RWPE2 (cell line): ENCODE measurements around the gene SLC39A11.

Experiments
- ATAC-seq: fragments of 200-7000 bp; cut with Tn5 transposase; 3 replicates; pipeline ENCODE4 v1.9.1; 2021; ENCODE audit warnings: low read depth
- DNase-seq: peaks from one replicate; pipeline ENCODE4 v3.0.0-alpha.2; 2020; ENCODE audit warnings: low spot score
- H3K27ac ChIP-seq: fragments of 450-650 bp; 2 replicates; pipeline ENCODE4 v1.5.1; 2017; ENCODE audit warnings: mild to moderate bottlenecking; ENCODE audit not compliant: poor library complexity, severe bottlenecking
- H3K27me3 ChIP-seq: fragments of 250-450 bp; sonication (Bioruptor Pico); 2 replicates; pipeline ENCODE4 v1.5.1; 2021; ENCODE audit warnings: mild to moderate bottlenecking, moderate library complexity; ENCODE audit not compliant: insufficient read depth, poor library complexity, severe bottlenecking
- H3K36me3 ChIP-seq: fragments of 250-450 bp; sonication (Bioruptor Pico); 2 replicates; pipeline ENCODE4 v1.5.1; 2020; ENCODE audit warnings: low read depth, mild to moderate bottlenecking, moderate library complexity
- H3K4me1 ChIP-seq: fragments of 250-450 bp; sonication (Bioruptor Pico); 2 replicates; pipeline ENCODE4 v1.5.1; 2021; ENCODE audit warnings: mild to moderate bottlenecking, moderate library complexity; ENCODE audit not compliant: insufficient read depth, poor library complexity, severe bottlenecking
- H3K4me3 ChIP-seq: fragments of 250-450 bp; sonication (Bioruptor Pico); 2 replicates; pipeline ENCODE4 v1.5.1; 2021; ENCODE audit warnings: mild to moderate bottlenecking, moderate library complexity; ENCODE audit not compliant: severe bottlenecking
- H3K9me3 ChIP-seq: fragments of 250-450 bp; sonication (Bioruptor Pico); 2 replicates; pipeline ENCODE4 v1.5.1; 2021; ENCODE audit warnings: mild to moderate bottlenecking, moderate library complexity; ENCODE audit not compliant: severe bottlenecking
- TF ChIP-seq, protein P1 (sequence below): fragments of 450-650 bp; IDR thresholded peaks from one replicate; pipeline ENCODE4 v1.5.1; 2017; ENCODE audit warnings: mild to moderate bottlenecking, moderate library complexity; ENCODE audit not compliant: poor library complexity, severe bottlenecking

SLC39A11 gene

DNA sequence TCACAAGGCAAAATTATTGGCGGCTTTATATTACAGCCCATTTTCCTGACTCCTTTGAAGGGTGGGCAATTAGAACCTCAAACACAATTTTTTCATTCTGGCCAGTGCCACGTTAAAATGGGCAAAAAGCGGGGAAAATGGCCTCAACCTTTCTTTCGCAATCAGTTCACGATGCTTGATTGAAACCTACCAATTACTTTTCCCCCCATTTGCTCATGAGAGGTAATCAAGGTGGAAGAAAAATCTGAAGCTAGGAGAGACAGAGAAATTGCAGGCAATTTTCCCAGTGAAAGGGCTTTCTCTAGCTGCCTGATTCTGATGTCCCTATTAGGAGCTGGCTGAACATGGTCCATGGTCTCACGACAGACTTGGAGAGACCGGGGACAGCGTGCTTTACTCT, 215.1 kb downstream of the SLC39A11 start:
- DNase-seq (no peak), ATAC-seq (no peak)
- Histone ChIP-seq H3K36me3 (no peaks in the 10 kb centered on the region), H3K27ac (no peak overlapping the region), H3K27me3 (no peaks in the 10 kb centered on the region), H3K9me3 (peaks cover 5% of the 10 kb centered on the region), H3K4me1 (no peaks in the 10 kb centered on the region), H3K4me3 (no peak overlapping the region)
- TF ChIP-seq, protein P1, sequence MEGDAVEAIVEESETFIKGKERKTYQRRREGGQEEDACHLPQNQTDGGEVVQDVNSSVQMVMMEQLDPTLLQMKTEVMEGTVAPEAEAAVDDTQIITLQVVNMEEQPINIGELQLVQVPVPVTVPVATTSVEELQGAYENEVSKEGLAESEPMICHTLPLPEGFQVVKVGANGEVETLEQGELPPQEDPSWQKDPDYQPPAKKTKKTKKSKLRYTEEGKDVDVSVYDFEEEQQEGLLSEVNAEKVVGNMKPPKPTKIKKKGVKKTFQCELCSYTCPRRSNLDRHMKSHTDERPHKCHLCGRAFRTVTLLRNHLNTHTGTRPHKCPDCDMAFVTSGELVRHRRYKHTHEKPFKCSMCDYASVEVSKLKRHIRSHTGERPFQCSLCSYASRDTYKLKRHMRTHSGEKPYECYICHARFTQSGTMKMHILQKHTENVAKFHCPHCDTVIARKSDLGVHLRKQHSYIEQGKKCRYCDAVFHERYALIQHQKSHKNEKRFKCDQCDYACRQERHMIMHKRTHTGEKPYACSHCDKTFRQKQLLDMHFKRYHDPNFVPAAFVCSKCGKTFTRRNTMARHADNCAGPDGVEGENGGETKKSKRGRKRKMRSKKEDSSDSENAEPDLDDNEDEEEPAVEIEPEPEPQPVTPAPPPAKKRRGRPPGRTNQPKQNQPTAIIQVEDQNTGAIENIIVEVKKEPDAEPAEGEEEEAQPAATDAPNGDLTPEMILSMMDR = no peak

DNA sequence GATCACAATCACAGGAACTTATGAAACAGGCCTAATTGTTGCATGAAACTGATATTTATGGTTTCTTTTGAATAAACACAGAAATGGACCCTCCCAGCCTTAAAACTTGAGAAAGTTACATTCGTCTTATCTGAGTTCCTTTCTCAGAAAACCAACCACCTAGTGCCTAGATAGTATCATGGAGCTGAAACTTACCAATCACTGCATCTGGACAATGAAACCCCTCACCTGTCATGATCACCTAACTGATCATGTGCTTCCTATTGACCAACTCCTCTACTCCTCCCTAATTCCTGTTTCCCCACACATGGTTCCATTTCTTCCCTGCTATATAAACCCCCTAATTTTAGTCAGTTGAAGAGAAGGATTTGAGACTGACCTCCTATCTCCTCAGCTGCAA, 216.1 kb downstream of the SLC39A11 start:
- H3K27ac ChIP-seq = no peak overlapping the region
- TF ChIP-seq, protein P1 = no peak
- peaks cover 5% of the 10 kb centered on the region for H3K9me3 ChIP-seq
- no peaks in the 10 kb centered on the region for H3K36me3 ChIP-seq
- H3K27me3 ChIP-seq = no peaks in the 10 kb centered on the region
- no peaks in the 10 kb centered on the region for H3K4me1 ChIP-seq
- DNase-seq (no peak), ATAC-seq (no peak)
- H3K4me3 ChIP-seq = no peak overlapping the region

DNA sequence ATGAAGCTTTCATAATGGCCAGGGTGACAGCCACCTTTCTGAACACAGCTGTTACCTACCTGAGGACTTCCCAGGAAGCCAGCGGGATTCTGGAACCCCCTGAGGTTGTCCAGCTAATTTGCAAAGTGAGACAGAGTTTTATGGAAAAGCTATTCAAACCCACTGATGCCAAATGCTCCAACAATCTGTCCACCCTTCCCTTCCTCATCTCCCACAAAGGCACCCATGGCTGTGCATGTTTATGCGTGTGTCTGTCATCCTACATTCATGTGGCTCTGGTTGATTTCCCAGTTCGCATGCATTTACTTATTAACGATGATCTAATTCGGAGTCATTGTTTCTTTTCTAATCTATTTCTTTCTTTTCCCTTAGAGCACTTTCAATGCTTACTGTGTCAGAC, 217.1 kb downstream of the SLC39A11 start:
- Histone ChIP-seq H3K4me1 (no peaks in the 10 kb centered on the region), H3K27ac (no peak overlapping the region), H3K4me3 (no peak overlapping the region), H3K36me3 (no peaks in the 10 kb centered on the region), H3K9me3 (peaks cover 5% of the 10 kb centered on the region), H3K27me3 (no peaks in the 10 kb centered on the region)
- DNase-seq (no peak), ATAC-seq (no peak)
- TF ChIP-seq, protein P1 = no peak

DNA sequence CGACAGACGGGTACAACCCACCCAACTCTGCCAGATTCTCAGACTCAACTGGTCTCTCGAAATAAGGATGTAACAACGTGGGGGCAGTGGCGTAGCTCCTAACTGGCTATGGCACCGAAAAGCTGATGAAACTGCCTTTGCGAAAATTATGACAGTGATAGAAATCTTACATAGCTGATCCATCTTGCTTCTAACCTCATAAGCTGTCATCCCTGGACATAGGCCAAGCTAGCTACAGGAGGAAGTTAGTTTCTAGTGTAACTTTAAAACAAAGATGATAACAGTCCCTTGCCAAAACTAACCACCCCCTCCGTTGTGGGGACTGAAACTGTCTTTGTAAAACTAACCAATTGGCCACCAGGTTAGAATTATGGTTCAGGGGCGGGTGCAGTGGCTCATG, 220.1 kb downstream of the SLC39A11 start:
- H3K4me3 ChIP-seq = no peak overlapping the region
- TF ChIP-seq, protein P1 = no peak
- no peaks in the 10 kb centered on the region for H3K36me3 ChIP-seq
- no peak for DNase-seq
- H3K9me3 ChIP-seq = peaks cover 2% of the 10 kb centered on the region
- H3K27me3 ChIP-seq = no peaks in the 10 kb centered on the region
- no peaks in the 10 kb centered on the region for H3K4me1 ChIP-seq
- no peak overlapping the region for H3K27ac ChIP-seq
- no peak for ATAC-seq

DNA sequence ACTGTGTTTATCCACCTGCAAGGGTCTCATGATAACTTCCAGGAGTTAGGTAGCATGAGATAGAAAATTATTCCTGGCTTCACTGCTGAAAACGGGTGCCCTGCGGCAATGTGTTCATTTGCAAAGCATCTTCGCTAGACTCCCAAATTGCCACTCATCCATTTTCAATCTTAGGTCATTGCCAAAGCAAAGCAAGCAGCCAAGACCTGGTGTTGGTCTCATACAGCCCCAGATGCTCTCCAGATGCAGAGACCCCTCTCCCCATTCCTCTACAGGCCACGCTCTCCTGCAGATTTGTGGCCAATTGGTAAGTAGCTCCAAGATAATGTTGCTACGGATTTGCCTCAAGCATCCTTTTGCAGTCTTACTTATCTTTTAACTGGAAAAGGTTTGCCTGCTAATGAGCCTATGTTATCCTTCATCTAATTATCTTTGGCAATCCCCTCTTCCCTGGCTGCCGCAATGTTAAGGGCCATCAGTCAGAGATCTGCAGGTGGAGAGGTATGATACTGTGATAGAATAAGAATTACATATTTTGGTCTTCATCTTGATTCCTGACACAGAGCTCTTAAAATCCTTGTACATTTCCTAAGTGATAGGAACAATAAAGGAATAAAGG, 222.0 kb downstream of the SLC39A11 start:
- TF ChIP-seq, protein P1 = no peak
- Histone ChIP-seq H3K9me3 (no peaks in the 10 kb centered on the region), H3K27me3 (no peaks in the 10 kb centered on the region), H3K27ac (no peak overlapping the region), H3K4me1 (no peaks in the 10 kb centered on the region), H3K4me3 (no peak overlapping the region), H3K36me3 (no peaks in the 10 kb centered on the region)
- DNase-seq (no peak), ATAC-seq (no peak)
